CD4-positive, alpha-beta T cell treated with Interferon alpha-2 for 1 hour (primary cell): ENCODE results near the gene NYAP2.

Experiments used
- DNase-seq, 2 donors: peaks; one replicate each; pipeline ENCODE4 v3.0.0-alpha.2; 2020 to 2022

The NYAP2 gene

DNA sequence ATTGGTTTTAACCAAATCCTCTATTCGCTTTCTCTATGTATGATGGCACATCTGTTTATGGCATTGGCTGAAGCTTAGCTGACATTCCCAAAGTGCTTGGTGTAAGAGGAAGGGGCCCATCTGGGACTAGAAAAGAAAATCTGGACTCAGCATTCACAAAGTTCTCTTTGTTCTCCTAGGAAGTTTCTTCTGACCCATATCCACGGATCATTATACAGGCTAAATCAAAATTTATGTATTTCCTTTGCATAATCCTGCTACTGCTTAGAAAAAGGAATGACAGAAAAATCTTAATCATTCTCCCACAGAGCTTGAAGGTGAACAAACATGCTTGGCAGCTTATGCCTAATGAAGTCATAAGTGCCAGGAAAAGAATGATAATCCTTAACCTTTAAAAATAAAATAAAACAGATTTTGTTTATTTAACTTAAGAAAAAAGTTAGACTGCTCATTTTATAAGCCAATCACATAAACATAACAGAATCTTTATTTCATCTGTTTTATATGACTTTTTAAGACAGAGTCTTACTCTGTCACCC is 88.4 kb downstream of the NYAP2 start:
- no peak for DNase-seq

DNA sequence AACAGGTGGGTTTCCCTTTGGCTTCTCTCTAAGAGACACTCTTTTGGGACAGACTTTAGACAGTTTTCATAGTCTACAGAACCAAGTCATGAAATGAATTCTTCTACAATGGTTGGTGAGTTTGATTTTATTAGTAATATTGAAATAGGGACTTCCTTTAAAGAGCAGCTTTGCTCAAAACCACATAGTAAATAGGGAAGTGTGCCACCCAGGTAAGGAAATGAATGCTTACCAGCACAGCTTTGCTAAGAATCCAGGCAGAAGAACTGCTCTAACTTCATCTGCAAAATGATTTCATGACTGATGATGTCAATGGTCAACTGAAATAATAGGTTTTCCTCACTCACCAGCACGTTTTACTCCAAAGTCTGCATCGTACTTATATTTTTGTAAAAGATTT is 89.2 kb downstream of the NYAP2 start:
- DNase-seq = no peak

DNA sequence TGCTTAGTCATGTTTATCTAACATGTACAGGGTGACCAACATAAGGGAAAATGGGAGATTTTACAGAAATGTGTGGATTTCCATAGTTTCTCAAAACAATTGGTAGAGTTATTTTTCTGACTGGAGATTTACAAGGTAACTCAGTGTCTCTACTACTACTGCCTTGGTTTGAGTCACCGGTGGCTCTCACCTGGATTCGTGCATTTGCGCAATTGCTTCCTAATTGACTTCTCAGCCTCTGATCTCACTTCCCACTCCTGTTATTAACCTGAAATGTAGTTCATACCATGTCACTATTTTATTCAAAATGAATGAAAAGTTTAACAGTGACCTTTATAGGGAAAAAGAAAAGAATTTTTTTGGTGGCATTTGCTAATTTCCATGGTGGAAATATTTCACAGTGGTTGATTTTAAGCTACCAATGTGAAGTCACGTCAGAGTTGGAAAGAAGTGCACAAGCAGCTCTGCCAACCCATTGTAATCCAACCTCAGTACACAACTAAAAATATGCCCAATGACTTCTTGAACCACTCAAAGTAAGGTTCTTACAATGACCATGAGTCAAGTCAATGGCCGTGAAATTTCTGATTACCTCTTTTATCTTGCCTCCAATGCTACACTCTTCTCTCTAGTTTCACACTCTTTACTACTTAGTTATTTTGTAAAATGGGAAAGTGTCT is 94.0 kb downstream of the NYAP2 start:
- DNase-seq = no peak

DNA sequence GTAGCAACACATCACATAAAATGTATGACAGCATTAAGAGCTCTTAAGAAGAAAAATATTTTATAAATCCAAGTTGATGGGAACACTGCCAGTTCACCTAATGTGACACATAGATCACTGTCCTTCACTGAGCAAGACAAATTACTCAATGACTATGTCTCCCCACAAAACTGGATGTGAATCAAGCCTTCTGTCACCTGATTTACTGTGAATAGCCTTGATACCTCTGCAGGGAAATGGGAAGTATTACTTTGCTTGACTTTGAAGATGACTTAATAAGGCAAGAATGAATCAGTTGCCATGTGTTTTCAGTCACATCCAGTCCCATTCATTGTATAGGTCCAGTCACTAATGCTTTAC is 94.6 kb downstream of the NYAP2 start:
- DNase-seq = no peak

DNA sequence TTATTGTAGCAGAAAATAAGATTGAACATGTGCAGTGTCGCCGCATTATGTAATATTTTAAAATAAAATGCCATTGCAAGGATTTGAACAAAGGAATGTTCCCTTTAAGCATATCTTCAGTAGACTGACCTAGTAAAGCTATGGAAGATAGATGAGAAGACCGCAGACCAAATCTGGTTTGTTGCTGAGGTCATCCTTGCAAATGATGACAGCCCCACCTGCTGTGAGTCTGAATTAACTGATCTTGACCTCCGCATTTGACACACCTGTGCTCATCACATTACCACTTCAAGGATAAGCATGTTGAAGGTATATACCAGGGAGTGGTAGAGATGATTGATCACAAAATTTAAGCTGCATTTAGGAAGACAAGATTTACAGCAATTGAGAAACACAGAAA is 96.2 kb downstream of the NYAP2 start:
- DNase-seq = no peak

DNA sequence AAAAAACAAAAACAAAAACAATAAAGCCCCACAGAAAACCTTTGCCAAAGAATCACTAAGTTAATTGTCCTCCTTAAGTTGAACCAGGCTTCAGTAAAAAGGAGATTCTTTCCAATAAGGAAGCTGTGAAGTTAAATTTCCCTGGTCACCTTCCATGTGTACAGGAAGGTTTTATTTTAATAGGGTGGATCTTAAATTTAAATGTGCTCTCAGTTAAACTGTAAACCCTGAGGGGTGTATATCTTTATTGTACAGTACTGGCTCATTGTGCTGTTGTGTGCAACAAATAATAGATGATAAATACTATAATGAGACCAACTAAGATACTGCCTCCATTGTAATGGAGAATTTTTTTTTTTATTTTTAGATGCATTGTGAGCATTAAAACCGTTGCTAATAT is 97.1 kb downstream of the NYAP2 start:
- DNase-seq = no peak

DNA sequence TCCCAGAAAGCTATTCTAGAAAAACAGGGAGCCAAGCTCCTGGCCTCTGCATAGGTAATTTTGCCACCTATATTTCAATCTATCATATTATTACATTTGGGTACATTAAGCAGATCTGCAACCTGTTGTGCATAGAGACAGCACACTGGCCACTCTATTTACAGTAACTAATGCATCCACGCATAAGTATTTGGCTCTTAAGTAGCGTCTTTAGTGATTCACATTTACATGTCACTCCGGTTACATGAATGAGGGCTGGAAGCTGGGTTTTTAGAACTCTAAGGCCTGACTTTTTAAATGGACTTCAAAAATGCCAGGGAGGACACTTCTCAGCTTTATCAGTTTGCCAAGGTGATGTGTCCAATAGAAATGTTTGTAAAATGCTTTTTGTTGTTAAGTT is 97.7 kb downstream of the NYAP2 start:
- DNase-seq = no peak

DNA sequence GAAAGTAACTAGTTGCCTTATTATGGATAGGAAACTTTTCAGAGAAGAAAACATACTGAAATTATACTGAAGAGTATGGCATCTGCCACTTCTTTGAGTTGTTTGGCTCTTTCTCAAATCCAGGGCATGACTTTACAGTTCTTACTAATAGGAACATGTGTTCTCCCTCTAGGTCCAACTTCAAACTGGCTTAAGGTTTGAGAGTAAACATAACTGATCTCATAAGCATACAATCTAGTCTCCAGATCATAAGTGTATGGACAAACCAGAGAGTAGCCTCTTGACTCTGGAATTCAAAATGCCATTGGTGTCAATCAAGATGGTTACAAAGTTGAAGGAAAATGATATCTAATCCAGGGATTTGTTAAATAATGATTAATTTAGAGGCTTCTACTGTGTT is 101.5 kb downstream of the NYAP2 start:
- DNase-seq = no peak

DNA sequence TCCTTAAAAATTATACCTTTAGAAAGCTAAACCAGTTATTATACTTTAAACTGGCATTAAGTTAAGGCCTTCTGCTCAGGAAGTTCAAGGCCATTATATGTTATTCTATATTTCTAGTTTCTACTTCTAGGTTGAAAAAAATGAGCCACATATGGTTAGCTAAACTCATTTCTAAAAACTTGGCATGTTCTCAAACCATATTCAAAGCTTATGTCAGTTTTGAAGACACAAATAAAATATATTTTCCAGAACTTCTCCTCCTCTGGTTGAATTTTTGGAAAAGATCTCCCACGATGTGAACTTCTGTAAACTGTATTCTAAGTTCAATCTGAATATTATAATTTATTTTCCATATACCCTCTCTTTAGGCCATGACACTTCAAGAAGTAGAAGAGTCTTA is 103.5 kb downstream of the NYAP2 start:
- DNase-seq = no peak

DNA sequence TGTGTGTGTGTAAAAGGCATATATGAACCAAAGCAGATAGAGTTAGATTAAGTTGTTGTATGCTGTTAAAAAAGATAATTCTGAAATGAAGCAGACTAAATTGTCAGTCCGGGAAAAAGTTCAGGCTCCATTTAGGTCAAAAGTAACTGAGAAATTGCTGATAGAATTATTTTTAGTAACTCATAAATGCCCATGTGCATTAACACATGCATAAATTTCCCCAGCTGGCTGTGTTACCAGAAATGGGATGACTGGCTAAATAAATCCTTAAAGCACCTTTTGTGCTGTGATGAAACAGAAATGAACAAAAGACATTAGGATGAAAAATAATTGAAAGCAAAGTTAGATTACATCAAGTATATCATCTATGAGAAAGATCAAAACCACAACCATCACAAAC is 111.3 kb downstream of the NYAP2 start:
- no peak for DNase-seq

DNA sequence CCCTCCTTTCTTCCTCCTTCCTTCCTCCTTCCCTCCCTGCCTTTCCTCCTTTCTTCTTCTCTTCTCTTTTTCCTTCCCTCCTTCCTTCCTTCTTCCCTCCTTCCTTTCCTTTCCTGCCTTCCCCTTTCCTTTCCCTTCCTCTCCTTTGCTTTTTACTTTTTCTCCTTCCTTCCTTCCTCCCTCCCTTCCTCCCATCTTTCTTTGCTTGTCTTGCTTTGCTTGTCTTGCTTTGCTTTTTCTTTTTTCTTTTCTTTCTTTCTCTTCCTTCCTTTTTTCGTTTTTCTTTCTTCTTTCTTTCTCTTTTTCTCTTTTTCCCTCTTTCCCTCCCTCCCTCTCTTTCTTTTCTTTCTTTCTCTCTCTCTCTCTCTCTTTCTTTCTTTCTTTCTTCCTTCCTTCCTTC is 113.0 kb downstream of the NYAP2 start:
- no peak for DNase-seq

DNA sequence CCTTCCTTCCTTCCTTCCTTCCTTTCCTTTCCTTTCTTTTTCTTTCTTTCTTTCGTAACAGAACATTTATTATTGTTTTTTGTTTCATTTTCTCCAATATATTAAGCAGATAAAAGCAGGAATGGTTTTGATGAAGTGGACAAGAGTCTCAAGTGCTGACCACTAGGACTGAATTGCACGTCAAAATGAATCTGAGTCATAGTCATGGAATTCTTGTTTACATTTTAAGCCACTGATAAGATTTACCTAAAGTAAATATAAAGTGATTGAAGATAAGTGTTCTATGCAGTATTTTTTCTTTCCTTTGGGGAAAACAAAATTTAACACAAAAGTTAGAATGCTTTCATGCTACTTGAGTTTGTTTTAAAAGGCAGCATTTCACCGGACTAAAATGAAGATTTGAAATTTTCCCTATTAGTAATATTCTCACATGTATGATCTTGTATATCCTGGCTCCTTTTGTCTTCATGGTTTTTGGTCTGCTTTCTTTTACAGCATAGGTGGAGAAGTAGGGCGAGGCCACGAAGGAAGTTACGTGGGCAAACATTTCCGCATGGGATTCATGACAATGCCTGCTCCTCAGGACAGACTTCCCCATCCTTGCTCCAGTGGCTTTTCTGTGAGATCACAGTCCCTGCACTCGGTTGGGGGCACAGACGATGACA is 113.5 kb downstream of the NYAP2 start:
- DNase-seq = no peak

DNA sequence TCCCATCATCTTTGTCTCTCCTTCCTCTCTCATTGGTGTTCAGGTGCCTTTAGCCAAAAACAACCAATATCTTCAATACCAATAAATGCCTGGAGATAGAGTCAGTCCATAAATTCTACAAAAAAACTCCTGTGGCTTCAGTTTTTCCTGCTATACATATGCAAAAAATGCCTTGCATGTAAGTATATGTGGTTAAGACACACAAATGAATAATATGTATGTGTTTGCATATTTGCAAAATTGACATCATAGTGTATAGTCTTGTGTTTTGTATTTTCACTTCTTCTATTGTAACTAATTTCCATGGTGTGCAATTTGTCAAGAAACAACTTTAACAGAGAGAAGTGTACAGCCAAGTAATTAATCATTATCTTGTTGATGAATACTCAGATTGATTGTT is 115.5 kb downstream of the NYAP2 start:
- no peak for DNase-seq

DNA sequence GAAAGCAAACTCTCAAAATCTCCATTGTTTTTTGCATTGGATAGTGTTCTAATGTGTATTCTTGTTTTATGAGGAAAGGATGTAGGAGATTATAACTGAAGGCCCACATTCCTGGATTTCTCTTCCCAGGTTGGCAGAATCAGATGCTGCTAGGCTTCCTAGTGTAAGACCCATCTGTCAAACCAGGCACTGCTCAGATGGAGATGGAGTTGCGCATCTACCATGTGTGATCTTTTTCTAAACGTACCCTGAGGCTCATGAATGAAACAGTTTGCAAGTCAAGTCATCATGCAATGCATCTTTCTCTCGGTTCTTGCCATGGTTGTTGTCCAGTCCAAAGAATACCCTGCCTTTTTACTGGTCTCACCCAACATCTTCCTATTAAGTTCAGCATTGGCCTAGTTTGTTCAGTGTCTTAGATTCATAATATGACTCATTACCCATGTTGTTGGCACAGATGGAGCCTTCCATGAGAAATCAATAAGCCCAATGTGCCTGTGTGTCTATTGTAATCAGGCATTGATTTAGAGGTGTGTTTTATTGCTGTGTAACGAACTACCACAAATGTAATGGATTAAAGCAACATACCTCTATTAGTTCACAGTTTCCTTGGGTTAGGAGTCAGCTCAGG is 127.4 kb downstream of the NYAP2 start:
- no peak for DNase-seq

DNA sequence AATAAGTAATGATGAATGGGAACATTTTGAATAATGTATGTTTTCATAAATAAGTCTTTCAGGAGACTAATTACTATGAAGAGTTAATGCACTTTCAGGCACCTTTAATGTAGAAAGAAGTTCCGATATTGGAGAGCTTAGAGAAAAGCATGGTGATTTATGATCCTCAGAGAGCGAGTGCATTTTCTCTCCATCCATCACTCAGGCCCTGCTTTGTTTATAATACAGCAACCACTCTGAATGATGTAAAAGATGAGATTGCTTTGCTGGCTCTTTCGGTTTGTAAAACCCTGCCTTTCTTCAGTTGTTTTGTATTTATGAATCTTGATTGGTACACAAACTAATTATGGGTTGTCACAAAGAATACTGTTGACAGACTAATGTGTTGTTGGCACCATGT is 132.0 kb downstream of the NYAP2 start:
- DNase-seq = no peak

DNA sequence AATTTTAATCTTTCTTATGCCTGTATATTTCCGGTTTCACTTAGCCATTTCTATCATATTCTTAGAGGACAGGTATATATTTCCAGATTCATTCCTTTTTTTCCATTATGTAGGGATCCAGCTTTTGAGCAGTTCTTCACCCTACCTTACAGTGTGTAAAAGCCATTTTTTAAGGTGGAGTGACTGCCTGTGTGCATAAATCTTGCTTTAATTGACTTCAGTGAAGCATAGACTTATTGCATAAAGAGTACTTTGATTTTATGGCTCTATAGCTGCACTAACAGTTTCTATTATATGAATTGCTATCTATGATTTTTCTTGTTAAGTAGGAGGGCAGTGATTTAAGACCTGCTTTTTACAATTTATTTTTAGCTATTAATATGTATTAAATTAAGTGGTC is 132.6 kb downstream of the NYAP2 start:
- DNase-seq = no peak

DNA sequence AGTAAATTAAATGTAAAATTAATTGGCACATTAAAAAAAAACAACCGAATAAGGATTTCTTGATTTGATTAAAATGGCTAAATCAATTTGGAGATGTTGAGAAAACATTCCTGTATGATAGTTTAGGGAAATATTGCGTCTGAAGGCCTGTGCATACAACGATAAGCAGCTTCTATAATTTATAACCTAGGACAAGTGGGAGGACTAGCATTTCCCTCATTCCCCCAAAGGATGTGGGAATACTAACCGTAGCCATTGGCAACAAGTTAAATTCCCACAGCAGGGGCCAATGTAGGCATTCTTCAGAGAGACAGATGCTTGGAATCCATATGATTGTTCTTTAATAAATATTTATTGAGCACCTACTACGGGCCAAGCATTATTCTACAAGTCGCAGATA is 134.5 kb downstream of the NYAP2 start:
- no peak for DNase-seq

DNA sequence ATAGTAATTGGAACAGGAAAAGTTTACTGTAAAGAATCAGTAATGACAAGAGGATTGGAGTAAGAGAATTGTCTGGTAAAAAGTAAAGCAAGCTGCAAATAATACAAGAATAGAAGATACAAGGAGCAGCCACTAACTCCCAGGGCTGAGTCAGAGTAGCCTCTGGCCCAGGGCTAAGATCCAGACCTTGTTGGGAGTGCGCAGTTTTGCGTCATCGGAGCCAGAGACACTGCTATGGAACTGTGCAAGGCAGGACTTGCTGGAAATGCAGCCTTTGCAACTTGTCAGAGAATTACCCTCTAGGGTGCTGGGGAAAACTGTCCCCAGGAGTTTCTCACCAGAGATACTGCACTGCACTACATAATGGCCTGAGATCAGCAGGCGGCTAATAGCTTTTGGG is 135.2 kb downstream of the NYAP2 start:
- DNase-seq = no peak

DNA sequence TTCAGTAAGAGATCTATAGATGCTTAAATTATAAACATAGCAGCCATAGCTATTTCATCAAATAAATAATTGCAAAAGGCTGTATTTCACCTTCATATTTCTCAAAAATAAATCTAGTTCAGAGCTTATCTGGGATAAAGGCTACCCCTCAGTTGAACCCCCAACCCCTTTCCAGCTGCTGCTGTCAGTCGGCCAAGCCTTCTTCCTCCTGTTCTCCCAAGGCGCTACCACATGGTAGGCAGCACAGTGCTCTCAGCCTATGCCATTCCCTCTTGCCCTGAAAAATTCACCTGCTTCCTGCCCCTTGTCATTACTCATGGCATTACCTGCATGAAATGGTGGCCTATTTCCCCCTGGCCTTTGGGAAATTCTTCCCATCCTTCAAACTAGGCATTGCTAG is 136.5 kb downstream of the NYAP2 start:
- no peak for DNase-seq

DNA sequence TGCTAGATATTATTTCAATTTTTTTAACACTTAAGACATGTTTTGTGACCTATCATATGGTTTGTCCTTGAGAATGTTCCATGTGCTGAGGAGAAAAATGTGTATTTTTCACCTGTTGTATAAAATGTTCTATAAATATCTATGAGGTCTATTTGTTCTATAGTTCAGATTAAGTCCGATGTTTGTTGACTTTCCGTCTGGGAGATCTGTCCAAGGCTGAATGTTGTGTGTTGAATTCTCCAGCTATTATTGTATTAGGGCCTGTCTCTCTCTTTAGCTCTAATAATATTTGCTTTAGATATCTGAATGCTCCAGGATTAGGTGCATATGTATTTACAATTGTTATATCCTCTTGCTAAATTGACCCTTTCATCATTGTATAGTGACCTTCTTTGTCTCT is 144.1 kb downstream of the NYAP2 start:
- no peak for DNase-seq

DNA sequence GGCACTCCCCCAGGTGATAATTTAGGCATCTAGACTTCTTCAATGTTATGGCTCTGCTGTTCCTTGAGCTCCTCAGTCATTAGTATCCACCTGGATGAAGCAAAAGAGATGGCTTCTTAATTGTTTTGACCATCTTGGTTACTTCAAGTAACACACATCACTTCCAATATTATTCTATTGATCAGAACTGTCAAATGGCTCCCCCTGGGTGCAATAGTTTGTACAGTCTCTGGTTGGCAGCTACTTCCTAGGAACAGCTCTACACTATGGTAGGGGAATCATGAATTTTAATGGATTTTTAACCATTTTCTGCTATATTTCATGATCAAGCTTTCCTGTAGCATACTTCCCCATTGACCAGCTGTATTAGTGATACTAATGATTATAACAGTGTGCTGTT is 157.0 kb downstream of the NYAP2 start:
- DNase-seq = no peak

DNA sequence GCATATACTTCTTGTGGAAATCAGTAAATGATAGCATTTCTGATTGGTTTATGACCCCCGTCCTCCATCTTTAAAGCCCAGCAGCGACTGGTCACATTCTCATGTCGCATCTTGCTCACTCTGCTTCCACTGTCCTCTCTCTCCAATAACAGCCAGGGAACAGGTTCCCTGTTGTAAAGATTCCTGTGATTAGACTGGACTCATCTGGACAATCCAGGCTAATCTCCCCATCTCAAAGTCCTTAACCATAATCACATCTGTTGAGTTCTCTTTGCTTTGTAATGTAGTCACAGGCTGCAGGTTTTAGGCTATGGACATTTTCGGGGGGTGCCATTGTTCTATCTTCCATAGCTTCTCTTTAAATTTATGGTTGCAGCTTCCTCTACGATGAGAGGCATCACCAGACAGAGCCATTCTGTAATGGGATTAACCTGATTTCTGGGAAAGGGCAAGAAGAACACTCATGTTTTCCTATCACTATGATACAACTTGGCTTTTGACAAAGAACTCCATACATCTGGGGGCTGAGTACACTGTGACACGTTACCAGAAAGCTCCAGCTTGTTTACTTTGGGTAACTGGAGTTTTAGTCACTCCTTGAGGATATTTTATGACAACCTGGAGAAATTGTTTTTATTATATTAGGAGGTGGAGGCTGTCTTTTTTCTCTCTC is 159.0 kb downstream of the NYAP2 start:
- no peak for DNase-seq

DNA sequence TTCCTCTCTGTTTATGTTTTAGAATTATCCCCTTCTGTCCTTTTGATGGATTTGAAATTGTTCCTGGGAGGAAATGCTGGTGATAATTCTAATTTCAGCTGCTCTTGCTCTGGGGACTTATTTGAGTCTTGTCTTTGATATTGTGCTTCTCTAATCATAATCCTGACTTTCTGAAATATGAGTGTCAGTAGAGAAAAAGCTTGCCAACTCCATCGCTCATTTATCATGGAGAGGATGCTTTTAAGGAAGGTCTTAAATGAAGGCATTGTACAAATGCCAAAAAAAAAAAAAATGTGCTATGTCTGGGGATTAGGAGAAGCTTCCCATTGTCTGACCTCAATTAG is 159.5 kb downstream of the NYAP2 start:
- DNase-seq = no peak

DNA sequence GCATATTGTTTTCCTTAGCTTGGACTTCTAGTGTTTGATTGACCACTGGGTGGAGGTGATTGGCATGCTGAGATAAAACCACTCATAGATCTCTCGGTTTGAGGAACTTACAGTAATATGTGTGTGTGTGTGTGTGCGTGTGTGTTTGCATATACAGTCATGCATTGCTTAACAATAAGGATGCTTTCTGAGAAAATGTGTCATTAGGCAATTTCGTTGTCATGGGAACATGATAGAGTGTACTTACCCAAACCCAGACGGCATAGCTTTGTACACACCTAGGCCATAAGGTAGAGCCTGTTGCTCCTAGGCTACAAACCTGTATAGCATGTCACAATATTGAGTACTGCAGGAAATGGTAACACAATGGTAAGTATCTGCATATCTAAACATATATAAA is 167.3 kb downstream of the NYAP2 start:
- DNase-seq = no peak
